ENCODE measurements around the gene MYOCOS. TPM values are rescaled to one million over a fixed set of nuclear protein-coding genes. Genes with fewer than 3 reads are reported as not detected.
A peak's percentile ranks its signal among the peaks of the same experiment; 100 is the strongest.
"Not testable (repeated sequence)": the region's sequence is repeated elsewhere in the genome, so short reads cannot be mapped to it uniquely, and the experiment has no call there.

Gene MYOCOS
- total RNA-seq, 1 experiment from 2014 or later: 0.45 TPM

DNA sequence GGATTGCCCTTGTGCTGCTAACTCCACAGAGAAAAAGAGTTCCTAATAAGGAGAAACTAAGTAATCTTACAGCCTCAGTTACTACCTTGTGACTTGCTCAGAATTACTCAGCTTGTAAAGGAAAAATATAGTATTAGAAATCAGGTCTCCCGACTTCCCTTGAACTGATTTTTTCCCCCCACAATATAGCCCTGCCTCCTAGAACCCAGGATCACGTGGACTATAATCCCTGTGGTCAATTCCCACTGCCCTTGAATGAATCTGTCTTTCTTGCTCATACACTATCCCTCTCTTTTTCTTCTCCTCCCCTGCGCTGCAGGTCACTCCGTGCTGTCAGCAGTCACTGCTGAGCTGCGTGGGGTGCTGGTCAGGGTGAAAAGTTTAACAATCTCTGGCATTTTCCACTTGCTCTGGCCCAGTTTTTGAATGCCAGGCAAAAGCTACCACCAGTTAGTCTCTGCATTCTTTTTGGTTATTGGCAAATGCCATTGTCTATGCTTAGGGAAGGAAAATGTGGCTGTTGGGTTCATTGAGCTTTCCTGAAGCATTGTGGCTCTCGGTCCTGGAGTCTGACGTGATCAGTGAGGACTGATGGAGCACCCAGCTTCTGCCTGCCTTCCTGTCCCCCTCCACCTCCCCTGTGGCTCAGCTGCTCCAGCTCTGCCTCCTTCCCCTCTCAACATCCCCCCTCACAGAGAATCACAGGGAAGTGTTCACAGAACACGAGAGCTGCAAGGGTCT is 32.3 kb downstream of the MYOCOS start:
- H3K36me3 Mint-ChIP-seq (ENCODE audit: insufficient read depth, unreplicated experiment): no peaks in the 10 kb centered on the region
- H3K27ac Mint-ChIP-seq (ENCODE audit: unreplicated experiment): peak overlapping the region; percentile 7
- CTCF ChIA-PET: interaction anchor here (0.6 to 1.7 kb wide), 5 partner anchors 9 to 331 kb away, joined by 3 to 11 read pairs (median 4); no protein-coding TSS in a partner anchor

DNA sequence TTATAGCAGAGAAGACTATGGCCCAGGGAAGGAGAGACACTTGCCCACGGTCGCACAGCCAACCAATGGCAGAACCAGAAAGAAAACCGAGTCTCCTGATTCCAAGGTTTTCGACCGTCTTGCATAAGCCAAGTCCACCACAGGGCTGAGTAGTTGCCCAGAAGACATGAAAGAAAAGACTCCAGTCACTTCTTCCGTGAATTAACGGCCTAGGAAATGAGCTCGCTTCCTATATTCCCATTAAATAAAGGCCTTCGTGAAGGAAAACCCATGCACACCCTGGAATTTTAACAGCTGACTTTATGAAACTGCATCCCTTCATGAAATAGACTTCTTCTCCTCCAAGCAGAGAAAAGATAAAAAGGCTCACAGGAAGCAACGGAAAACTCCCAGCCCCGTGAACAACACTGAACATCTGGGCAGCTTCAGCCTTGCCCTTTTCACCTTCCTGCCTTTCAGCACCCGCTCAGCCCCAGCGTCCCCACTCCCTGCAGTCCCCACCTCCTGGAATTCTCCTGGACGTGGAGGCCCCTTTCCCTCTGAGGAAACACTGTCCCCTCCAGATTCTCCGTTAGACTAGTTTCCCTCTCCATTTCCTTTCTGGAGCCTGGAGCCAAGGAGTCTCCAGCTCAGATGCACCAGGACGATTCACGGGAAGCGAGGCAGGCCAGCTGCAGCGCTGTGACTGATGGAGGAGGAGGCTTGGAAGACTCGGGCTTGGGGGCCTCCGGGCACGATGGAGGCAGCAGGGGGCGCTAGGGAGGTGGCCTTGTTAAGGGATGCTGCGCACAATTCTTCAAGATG is 33.1 kb downstream of the MYOCOS start:
- DNase-seq: peak; percentile 50
- Mint-ChIP-seq H3K36me3 (ENCODE audit: insufficient read depth, unreplicated experiment) (no peaks in the 10 kb centered on the region), H3K9me3 (ENCODE audit: low read depth, unreplicated experiment) (no peaks in the 10 kb centered on the region), H3K4me1 (ENCODE audit: low read depth, unreplicated experiment) (peaks cover 28% of the 10 kb centered on the region), H3K27me3 (ENCODE audit: unreplicated experiment) (no peaks in the 10 kb centered on the region), H3K27ac (ENCODE audit: unreplicated experiment) (no peak overlapping the region), H3K4me3 (ENCODE audit: low read depth, unreplicated experiment) (no peak overlapping the region)
- CTCF ChIA-PET: interaction anchor here (0.7 to 1.7 kb wide), 4 partner anchors 10 to 330 kb away, joined by 3 to 11 read pairs (median 4); no protein-coding TSS in a partner anchor
- TF ChIP-seq, protein P1, sequence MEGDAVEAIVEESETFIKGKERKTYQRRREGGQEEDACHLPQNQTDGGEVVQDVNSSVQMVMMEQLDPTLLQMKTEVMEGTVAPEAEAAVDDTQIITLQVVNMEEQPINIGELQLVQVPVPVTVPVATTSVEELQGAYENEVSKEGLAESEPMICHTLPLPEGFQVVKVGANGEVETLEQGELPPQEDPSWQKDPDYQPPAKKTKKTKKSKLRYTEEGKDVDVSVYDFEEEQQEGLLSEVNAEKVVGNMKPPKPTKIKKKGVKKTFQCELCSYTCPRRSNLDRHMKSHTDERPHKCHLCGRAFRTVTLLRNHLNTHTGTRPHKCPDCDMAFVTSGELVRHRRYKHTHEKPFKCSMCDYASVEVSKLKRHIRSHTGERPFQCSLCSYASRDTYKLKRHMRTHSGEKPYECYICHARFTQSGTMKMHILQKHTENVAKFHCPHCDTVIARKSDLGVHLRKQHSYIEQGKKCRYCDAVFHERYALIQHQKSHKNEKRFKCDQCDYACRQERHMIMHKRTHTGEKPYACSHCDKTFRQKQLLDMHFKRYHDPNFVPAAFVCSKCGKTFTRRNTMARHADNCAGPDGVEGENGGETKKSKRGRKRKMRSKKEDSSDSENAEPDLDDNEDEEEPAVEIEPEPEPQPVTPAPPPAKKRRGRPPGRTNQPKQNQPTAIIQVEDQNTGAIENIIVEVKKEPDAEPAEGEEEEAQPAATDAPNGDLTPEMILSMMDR (IDR thresholded peaks at IDR 0.05; ENCODE audit: unreplicated experiment): peak; percentile 58
- intact Hi-C loops (cut with micrococcal nuclease; ENCODE audit: unreplicated experiment): no loop called here
- no TSS peak for BruUV-seq (replicated peaks)

More for the DNA sequence above, 32.3 kb downstream of the MYOCOS start:
- BruUV-seq (replicated peaks): no TSS peak
- Mint-ChIP-seq H3K9me3 (ENCODE audit: low read depth, unreplicated experiment) (no peaks in the 10 kb centered on the region), H3K27me3 (ENCODE audit: unreplicated experiment) (no peaks in the 10 kb centered on the region), H3K4me1 (ENCODE audit: low read depth, unreplicated experiment) (peaks cover 23% of the 10 kb centered on the region), H3K4me3 (ENCODE audit: low read depth, unreplicated experiment) (peak overlapping the region; percentile 17)
- TF ChIP-seq, protein P1 (IDR thresholded peaks at IDR 0.05; ENCODE audit: unreplicated experiment): no peak
- DNase-seq: peak; percentile 17
- intact Hi-C loops (cut with micrococcal nuclease; ENCODE audit: unreplicated experiment): no loop called here

DNA sequence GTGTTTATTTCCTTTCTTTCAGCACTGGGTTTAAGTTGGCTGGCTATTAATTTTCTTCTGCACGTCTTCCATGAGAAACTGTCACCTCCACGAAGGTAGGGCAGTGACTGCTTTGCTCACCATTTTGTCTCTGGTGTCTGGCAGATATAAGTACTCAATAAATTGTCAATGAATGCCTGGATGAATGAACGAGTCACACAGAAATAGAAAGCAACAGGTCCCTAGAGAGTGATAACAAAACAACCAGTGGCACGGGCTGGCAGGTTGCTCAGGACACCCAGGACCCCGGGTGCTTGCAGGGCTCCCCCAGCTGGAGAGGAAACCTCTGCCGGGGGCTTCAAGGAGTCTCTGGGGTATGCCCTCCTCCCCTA is 33.7 kb downstream of the MYOCOS start:
- TF ChIP-seq, protein P1 (IDR thresholded peaks at IDR 0.05; ENCODE audit: unreplicated experiment): no peak
- Mint-ChIP-seq H3K4me1 (ENCODE audit: low read depth, unreplicated experiment) (peaks cover 34% of the 10 kb centered on the region), H3K4me3 (ENCODE audit: low read depth, unreplicated experiment) (no peak overlapping the region), H3K27me3 (ENCODE audit: unreplicated experiment) (no peaks in the 10 kb centered on the region), H3K36me3 (ENCODE audit: insufficient read depth, unreplicated experiment) (no peaks in the 10 kb centered on the region), H3K9me3 (ENCODE audit: low read depth, unreplicated experiment) (peaks cover 3% of the 10 kb centered on the region), H3K27ac (ENCODE audit: unreplicated experiment) (no peak overlapping the region)
- CTCF ChIA-PET: no interaction called here
- BruUV-seq (replicated peaks): no TSS peak
- intact Hi-C loops (cut with micrococcal nuclease; ENCODE audit: unreplicated experiment): no loop called here
- DNase-seq: no peak

DNA sequence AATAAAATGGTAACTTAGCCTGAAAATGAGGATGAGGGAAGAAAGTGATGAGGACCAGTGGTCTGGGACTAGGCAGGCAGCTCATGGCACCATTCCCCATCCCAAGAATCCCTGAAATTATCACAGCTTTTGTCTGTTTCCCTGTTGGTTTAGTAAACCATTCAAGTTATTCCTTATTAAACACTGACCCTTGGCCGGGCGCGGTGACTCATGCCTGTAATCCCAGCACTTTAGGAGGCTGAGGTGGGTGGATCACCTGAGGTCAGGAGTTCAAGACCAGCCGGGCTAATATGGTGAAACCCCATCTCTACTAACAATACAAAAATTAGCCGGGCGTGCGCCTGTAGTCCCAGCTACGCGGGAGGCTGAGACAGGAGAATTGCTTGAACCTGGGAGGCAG is 34.2 kb downstream of the MYOCOS start:
- CTCF ChIA-PET: interaction anchor here (0.7 kb wide), 1 partner anchor 12 kb away, joined by 3 read pairs; no protein-coding TSS in a partner anchor
- BruUV-seq (replicated peaks); H3K9me3 Mint-ChIP-seq (ENCODE audit: low read depth, unreplicated experiment): not testable (repeated sequence)

More for the DNA sequence above, 34.2 kb downstream of the MYOCOS start:
- peak; percentile 30 for DNase-seq
- H3K4me3 Mint-ChIP-seq (ENCODE audit: low read depth, unreplicated experiment); H3K27ac Mint-ChIP-seq (ENCODE audit: unreplicated experiment); H3K36me3 Mint-ChIP-seq (ENCODE audit: insufficient read depth, unreplicated experiment); H3K27me3 Mint-ChIP-seq (ENCODE audit: unreplicated experiment); intact Hi-C loops (cut with micrococcal nuclease; ENCODE audit: unreplicated experiment): not testable (repeated sequence)
- H3K4me1 Mint-ChIP-seq (ENCODE audit: low read depth, unreplicated experiment): peaks cover 39% of the 10 kb centered on the region

Data from Calu3 (cell line).